NT2/D1 (cell line): ENCODE data around the gene HYPK.

Experiments
- SUZ12 ChIP-seq: IDR thresholded peaks from 2 replicates; pipeline ENCODE4 v1.6.1; 2011; ENCODE audit not compliant: insufficient read length, insufficient read depth; ENCODE audit errors: extremely low read depth
- YY1 ChIP-seq: IDR thresholded peaks from 2 replicates; pipeline ENCODE4 v1.6.1; 2011; ENCODE audit not compliant: insufficient read length, insufficient read depth
- ZNF274 ChIP-seq: IDR thresholded peaks from 2 replicates; pipeline ENCODE4 v1.6.1; 2011; ENCODE audit warnings: mild to moderate bottlenecking, low read depth, low read length

DNA sequence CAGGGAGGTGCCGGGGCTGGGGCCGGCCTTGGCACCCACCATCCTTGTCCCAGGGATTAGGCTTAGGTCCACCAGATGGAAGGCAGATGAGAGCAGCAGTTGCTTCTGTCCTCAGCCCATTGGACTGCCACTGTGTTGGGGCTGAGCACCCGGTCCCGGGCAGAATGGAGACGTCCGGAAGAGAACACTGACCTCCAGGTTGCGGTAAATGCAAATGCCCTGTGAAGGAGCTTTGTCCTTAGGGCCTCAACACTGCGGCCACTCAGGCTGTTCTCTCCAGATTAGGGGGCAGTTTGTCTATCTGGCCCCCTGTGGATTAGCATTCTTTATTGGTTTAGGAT lies 484 bp upstream of the HYPK start, which contains the start of gene SERINC4:
- TF ChIP-seq YY1 (no peak), ZNF274 (no peak), SUZ12 (no peak)
